Activated T-helper 17 cell treated with anti-CD3 and anti-CD28 coated beads, Interleukin-2, amount 50 U/mL, for 72 hours (primary cell): ENCODE data around the gene CCDC175. TPM values are rescaled to one million over a fixed set of nuclear protein-coding genes. Genes with fewer than 3 reads are reported as not detected.

ENCODE experiments used
- total RNA-seq, 2 donors: library from RNA; stranded (reverse); gene quantifications; one replicate each; pipeline ENCODE4 v1.2.3, GENCODE V29; 2022

CCDC175 gene
- total RNA-seq, 2 donors from 2014 or later = not detected

Other genes starting within 250 kb of the CCDC175 start
- gene GPR135, start 111.4 kb downstream of the CCDC175 start, total RNA-seq = 1 to 10 TPM; 2.1 to 2.9 TPM
- gene L3HYPDH, start 92.4 kb downstream of the CCDC175 start, total RNA-seq = 10 to 100 TPM; 15.5 to 16.4 TPM
- 10 to 100 TPM; 25.4 to 29.4 TPM for gene JKAMP, start 92.3 kb downstream of the CCDC175 start, total RNA-seq